ENCODE data around the gene HHATL.

HHATL gene

GRCh38 chr3:42656680-42657610 lies 45.7 kb downstream of the HHATL start:
- FAIRE-seq (no peak), DNase-seq (ENCODE audit: insufficient read length, low spot score) (no peak)
- TF ChIP-seq CTCF (IDR thresholded peaks at IDR 0.05; ENCODE audit: insufficient read depth, missing control alignments) = no peak

- no peak for TF ChIP-seq CTCF (IDR thresholded peaks at IDR 0.05; ENCODE audit: insufficient read depth, missing control alignments)
- DNase-seq (ENCODE audit: insufficient read length, low spot score) = no peak
- no peak for FAIRE-seq
Observed at GRCh38 chr3:42655980-42656679, 46.5 kb downstream of the HHATL start.

- DNase-seq (ENCODE audit: insufficient read length, low spot score) (no peak), FAIRE-seq (no peak)
- TF ChIP-seq CTCF (IDR thresholded peaks at IDR 0.05; ENCODE audit: insufficient read depth, missing control alignments) = no peak
Observed at GRCh38 chr3:42655331-42655888, 47.2 kb downstream of the HHATL start.

- no peak for TF ChIP-seq CTCF (IDR thresholded peaks at IDR 0.05; ENCODE audit: insufficient read depth, missing control alignments)
- FAIRE-seq (no peak), DNase-seq (ENCODE audit: insufficient read length, low spot score) (peak; percentile 85)
Observed at GRCh38 chr3:42654331-42655201, 48.0 kb downstream of the HHATL start.

GRCh38 chr3:42653560-42654330 lies 48.9 kb downstream of the HHATL start, which contains the start of gene ZBTB47:
Gene ZBTB47, plus strand, starts transcription at chr3:42653697. Its CDS starts 4,659 bp downstream, at chr3:42658356.
- FAIRE-seq (no peak), DNase-seq (ENCODE audit: insufficient read length, low spot score) (no peak)
- no peak for TF ChIP-seq CTCF (IDR thresholded peaks at IDR 0.05; ENCODE audit: insufficient read depth, missing control alignments)

GRCh38 chr3:42653303-42653559 lies 49.4 kb downstream of the HHATL start:
- DNase-seq (ENCODE audit: insufficient read length, low spot score) (no peak), FAIRE-seq (no peak)
- TF ChIP-seq CTCF (IDR thresholded peaks at IDR 0.05; ENCODE audit: insufficient read depth, missing control alignments) = no peak

All from D721Med (cell line).